IPS-18c (cell line): Measurements from ENCODE around the gene PAPSS2.
"Not testable (repeated sequence)": the region's sequence is repeated elsewhere in the genome, so short reads cannot be mapped to it uniquely, and the experiment has no call there.

Experiments
- H3K4me3 ChIP-seq: 2 replicates; pipeline ENCODE4 v1.7.0; 2013; ENCODE audit warnings: low read depth, mild to moderate bottlenecking, low read length, moderate library complexity; ENCODE audit not compliant: insufficient read depth
- H3K9me3 ChIP-seq: one replicate; pipeline ENCODE4 v1.6.1; 2013; ENCODE audit warnings: mild to moderate bottlenecking, low read length, moderate library complexity; ENCODE audit not compliant: control insufficient read depth, insufficient read depth

The PAPSS2 gene

DNA sequence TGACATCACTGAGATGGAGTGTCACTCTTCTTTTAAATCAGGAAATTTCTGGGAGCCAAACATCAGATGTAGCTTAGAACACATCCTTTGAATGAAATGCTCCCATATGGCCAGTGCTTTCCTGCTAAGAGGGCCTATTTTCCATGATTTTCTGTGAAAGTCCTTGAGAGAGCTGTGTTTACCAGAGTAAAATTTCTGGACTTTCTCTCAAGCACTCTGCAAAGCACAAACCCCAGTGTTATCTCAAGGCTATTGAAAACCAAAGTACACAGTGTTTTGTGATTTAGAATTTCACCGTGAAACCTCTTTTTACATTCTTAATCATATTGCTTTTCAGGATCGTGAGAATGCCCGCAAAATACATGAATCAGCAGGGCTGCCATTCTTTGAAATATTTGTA is 54.0 kb downstream of the PAPSS2 start:
- Histone ChIP-seq H3K4me3 (no peak overlapping the region), H3K9me3 (no peaks in the 10 kb centered on the region)

DNA sequence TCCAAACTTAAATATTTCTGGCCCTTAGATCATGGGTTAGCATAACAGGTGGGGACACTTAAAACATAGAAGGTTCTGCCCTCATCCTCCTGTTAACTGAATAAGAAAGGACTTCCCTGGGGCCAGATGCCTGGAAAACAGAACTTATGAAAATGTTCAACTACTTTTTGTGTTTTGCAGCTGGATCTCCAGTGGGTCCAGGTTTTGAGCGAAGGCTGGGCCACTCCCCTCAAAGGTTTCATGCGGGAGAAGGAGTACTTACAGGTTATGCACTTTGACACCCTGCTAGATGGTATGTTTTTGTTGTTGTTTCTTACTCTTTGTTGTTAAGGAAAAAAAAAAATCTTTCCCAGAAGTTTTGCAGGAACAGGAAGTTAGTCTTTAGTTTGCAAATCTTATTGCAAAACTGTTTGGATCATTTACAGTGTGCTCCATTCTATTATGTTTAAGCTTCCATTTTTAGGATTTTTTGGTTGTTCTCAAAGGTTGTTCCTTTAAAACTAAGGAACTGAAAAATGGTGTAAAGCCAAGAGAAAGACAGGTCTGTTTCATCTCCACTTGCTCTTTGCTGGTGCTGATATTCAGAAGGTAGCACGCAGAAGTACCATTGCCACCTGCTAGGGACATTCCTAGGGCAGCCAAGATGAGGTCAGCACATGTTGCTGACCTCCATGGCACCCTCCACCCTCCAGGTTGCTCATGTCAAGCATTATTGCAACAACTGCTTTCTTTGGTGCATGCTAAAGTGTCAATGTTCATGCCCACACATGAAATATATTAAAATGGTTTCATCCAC is 56.1 kb downstream of the PAPSS2 start:
- H3K9me3 ChIP-seq, result no peaks in the 10 kb centered on the region
- no peak overlapping the region for H3K4me3 ChIP-seq

DNA sequence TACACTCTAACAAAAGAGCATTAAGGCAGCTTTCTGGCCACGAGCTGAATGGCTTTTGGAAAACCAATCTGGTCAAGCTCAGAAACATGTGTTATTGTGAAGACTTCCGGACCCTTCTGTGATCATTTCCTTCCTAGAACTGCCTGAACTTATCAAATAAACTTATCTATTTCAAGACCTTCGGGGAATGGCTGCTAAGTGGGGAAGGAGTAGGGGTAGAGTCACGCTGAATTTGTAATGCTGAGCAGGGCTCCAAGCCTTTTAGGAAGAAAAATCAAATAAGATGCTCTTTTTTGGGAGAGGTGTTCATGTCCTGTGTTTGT is 56.6 kb downstream of the PAPSS2 start:
- Histone ChIP-seq H3K9me3 (no peaks in the 10 kb centered on the region), H3K4me3 (no peak overlapping the region)

DNA sequence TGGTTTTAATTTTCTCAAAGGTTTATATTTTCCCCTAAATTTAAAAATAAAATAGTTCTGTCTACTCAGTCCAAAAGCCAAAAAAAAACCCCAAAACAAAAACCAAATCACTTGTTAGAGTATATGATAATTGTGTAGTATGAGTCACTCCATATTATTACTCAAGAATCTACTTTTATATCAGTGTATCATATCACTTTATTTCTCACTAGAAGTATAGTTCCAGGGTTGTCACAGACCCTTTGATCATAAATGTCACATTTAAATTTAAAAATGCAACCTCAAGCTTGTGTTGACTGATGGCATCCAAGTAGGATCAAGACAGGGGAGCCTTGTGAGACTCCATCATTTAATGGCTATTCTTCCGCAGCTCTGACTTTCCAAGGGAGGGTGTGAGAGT is 61.0 kb downstream of the PAPSS2 start:
- Histone ChIP-seq H3K4me3 (no peak overlapping the region), H3K9me3 (no peaks in the 10 kb centered on the region)

DNA sequence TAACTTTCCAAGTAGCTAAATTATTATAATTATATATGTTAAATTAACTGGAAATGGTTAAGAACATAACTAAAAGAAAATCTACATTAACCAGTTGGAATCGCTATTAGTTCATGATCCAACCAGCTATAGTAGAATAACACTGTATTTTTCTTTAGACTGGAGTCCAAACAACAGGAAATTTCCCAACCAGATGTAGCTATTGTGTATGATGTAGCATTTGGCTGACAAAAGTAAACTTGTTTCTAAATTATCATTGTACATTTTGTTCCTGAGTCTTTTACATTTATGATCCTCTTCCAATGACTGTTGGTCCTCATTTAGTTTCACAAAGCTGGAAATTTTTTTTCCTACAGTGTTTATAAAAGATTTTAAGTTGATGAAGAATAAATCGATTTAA is 62.1 kb downstream of the PAPSS2 start:
- Histone ChIP-seq H3K9me3 (no peaks in the 10 kb centered on the region), H3K4me3 (no peak overlapping the region)

DNA sequence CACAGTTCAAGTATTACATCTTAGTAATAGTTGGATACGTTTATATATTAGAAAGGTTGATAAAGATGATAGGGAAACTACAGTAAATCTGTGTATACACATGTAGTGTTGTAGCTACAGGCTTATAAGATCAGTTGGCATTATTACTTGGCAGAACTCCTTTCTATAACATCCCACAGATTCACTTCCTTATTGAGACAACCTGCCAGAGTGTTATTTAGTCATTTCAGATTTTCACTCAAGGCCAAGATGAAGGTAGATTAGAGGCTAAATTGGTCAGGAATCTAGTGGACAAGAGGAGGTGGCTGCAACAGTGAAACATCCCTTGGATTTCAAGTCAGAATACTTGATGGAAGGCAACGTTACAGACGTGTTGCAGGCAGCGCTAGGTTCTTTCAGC is 63.0 kb downstream of the PAPSS2 start:
- no peak overlapping the region for H3K4me3 ChIP-seq
- no peaks in the 10 kb centered on the region for H3K9me3 ChIP-seq

DNA sequence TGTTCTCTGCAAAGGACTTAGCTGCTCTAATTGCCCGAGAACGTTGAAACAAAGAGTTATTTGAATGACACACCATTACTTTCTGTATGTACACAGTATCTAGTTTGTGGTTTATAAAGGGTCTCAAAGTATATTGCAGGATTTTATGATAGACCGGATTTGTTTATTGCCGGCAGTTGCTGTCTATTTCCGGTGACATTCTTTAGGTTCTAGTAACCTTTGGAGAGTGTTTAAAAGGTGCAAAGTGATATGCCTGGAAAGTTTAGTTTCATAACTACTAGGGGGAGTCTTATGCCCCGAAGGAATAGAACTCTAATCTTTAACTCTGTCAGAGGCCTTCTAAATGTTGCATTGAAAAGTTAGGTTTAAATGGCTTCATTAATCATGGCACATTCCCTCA is 63.8 kb downstream of the PAPSS2 start:
- Histone ChIP-seq H3K9me3 (no peaks in the 10 kb centered on the region), H3K4me3 (no peak overlapping the region)

DNA sequence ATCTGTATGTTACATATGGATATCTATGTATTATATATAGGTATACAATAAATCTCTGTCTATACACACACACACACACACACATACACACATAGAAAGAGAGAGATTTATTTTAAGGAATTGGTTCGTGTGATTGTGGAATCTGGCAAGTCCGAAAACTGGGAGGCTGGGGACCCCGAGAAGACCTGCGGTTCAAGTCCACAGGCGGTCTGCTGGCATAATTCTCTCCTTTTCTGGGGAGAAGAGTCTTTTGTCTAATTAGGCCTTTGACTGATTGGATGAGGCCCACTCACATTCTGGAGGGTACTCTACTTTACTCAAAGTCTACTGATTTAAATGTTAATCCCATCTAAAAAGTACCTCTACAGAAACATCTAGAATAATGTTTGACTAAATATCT is 65.1 kb downstream of the PAPSS2 start:
- Histone ChIP-seq H3K9me3 (no peaks in the 10 kb centered on the region), H3K4me3 (no peak overlapping the region)

DNA sequence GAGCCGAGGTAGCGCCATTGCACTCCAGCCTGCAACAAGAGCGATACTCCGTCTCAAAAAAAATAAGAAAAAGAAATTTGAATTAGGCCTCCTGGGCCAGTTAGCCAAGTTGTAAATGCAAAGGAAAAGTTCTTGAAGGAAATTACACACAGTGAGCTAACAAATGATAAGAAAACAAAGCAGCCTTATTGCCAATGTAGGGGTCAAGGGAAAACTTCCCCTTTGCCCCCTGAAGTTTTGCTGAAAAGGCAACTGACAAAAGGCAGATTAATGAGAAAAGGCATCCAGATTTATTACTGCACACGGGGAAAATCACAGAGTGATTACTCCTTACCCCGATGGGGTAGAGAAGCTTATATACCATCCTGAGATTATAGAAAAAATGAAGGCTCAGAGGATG is 70.3 kb downstream of the PAPSS2 start:
- Histone ChIP-seq H3K4me3 (no peak overlapping the region), H3K9me3 (no peaks in the 10 kb centered on the region)

DNA sequence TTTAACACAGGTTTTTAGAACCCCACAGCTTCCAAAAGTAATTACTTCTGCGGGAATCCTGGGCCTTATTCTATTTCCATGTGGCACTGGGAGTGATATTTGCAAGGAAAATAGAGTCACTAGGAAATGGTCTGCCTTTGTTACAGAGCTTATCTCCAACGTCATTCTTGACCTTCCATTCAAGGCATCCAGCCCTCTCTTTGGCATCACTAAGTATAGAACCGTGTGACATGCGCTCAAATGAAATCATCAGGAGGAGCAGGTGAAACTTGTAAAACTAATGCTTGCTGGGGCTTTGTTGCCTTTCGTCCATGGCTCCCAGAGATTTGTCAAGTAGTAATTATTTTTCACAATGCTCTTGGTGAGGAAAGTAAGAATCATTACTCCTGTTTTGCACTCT is 73.4 kb downstream of the PAPSS2 start:
- H3K4me3 ChIP-seq, result no peak overlapping the region
- no peaks in the 10 kb centered on the region for H3K9me3 ChIP-seq

DNA sequence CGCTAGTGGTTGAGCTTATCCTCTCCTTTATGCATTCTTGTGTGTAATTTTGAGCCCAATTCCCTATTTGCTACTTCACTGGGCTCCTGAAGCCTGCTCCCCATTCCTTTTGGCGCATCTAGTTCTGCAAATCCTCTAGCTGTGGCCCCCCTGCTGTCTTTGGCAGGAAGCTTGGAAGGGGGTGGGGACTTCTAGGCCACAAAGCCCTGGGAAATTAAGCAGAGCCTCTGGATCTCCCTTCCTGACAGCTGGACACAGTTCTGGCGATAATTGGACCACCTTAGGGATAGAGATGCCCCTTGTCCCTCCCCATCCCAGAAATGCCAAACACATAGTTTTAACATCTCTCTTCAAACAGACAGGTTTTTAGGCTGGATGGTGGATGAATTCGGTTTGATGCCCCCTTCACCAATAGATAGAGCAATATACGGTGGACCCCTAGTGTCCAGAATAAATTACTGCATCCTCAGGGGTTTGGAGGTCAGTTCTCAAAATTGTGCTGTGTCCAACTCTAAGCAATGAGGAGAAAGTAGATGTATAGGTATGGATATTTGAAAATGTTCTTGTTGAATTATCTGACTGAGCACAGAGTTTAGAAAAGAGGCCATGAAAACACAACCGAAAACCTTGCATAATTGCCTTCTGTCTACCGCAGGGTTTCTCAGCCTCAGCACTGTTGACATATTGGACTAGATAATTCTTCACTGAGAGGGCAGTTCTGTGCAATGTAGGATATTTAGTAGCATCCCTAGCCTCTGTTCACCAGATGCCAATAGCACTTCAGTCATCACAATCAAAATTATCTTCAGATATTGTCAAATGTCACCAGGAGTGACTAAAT is 75.5 kb downstream of the PAPSS2 start:
- H3K9me3 ChIP-seq, result no peaks in the 10 kb centered on the region
- peak overlapping the region; percentile 38; the same call in 1 of the 2 replicates for H3K4me3 ChIP-seq

DNA sequence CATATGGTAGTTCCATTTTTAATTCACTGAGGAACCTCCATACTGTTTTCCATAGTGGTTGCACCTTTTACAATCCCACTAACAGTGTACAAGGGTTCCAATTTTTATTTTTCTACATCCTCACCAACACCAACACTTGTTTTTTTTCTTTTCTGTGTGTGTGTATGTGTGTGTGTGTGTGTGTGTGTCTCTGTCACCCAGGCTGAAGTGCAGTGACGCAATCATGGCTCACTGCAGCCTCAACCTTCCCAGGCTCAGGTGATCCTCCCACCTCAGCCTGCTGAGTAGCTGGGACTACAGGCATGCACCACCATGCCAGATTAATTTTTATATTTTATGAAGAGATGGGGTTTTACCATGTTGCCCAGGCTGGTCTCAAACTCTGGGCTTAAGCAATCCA is 78.6 kb downstream of the PAPSS2 start:
- H3K9me3 ChIP-seq, H3K4me3 ChIP-seq: not testable (repeated sequence)

DNA sequence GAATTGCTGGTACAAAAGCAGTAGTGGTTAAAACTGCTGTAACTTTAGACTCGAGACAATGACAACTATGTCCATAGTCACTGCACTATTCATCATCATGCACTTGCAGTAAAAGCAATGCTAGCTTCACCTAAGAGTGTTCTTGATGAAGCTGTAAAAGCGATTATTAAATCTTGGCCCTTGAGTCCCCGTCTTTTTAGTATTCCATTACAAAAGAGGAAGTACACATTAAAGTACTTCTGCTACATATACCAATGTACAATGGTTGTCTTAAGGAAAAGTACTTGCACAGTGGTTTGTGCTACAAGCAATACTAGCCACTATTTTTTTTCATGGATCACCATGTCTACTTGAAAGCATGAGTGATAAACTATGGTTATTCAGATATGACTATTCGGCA is 80.0 kb downstream of the PAPSS2 start:
- H3K4me3 ChIP-seq, result no peak overlapping the region
- H3K9me3 ChIP-seq, result no peaks in the 10 kb centered on the region

DNA sequence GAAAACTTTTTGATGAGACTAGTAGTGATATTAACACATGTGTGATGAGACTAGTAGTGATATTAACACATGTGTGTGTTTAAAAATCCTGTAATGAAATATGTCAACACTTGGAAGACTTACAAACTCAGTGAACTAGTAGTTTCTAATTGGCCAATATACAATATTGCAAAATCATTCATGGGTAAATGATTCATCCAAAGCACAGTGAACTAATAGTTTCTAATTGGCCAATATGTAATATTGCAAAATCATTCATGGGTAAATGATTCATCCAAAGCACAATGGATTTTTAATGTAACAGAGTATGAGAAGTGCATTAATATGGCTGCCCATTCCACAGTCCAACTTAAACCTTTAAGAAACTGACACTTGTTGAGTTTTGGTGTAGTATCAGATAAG is 80.6 kb downstream of the PAPSS2 start:
- Histone ChIP-seq H3K4me3 (no peak overlapping the region), H3K9me3 (no peaks in the 10 kb centered on the region)

DNA sequence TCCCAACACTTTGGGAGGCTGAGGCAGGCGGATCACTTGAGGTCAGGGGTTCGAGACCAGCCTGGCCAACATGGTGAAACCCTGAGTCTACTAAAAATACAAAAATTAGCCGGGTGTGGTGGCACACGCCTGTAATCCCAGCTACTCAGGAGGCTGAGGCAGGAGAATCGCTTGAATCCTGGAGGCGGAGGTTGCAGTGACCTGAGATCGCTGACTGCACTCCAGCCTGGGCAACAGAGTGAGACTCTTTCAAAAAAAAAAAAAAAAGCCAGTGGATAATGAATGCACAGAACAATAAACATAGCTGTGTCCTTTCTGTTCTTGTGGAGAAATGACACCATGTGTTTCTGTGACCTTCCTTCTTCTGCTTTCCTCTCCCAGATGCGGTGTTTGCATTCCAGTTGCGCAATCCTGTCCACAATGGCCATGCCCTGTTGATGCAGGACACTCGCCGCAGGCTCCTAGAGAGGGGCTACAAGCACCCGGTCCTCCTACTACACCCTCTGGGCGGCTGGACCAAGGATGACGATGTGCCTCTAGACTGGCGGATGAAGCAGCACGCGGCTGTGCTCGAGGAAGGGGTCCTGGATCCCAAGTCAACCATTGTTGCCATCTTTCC is 83.4 kb downstream of the PAPSS2 start:
- not testable (repeated sequence) for H3K9me3 ChIP-seq, H3K4me3 ChIP-seq

DNA sequence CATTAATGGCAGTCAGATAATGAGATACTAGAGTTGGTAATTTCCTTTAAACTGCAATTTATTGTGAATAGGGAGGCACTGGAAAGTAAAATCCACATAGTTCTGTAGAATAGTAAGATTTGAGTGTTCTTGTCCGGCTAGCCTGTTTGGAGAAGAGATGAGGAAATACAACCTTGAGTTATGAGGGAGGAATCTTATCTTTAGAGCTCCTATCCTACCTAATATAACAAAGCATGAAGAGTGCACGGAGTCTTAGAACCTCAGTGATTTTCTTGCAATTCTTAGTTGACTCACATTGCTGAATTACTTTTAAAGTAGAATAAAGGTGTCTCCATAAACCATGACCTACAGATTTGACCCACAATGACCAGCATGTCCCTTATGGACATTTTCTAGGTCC is 84.9 kb downstream of the PAPSS2 start:
- no peak overlapping the region for H3K4me3 ChIP-seq
- no peaks in the 10 kb centered on the region for H3K9me3 ChIP-seq

DNA sequence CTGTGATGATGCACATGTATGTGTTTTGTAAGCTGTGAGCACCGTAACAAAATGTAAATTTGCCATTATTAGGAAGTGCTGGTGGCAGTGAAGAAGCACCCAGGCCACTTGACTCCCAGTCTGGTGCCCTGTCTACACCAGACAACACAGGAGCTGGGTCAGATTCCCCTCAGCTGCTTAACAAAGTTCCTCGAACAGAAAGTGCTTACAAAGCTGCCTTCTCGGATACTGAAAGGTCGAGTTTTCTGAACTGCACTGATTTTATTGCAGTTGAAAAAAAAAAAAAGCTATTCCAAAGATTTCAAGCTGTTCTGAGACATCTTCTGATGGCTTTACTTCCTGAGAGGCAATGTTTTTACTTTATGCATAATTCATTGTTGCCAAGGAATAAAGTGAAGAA is 87.2 kb downstream of the PAPSS2 start:
- Histone ChIP-seq H3K4me3 (no peak overlapping the region), H3K9me3 (no peaks in the 10 kb centered on the region)

DNA sequence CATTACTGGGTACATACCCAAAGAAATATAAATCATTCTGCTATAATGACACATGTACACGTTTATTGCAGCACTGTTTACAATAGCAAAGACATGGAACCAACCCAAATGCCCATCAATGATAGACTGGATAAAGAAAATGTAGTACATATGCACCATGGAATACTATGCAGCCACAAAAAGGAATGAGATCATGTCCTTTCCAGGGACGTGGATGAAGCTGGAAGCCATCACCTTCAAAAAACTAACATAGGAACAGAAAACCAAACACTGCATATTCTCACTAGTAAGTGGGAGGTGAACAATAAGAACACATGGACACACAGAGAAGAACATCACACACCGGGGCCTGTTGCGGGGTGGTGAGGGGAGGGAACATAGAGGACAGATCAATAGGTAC is 88.6 kb downstream of the PAPSS2 start:
- not testable (repeated sequence) for H3K4me3 ChIP-seq, H3K9me3 ChIP-seq
